GM23338 (cell line): ENCODE results near the gene EFCAB12. TPM values are rescaled to one million over a fixed set of nuclear protein-coding genes. Genes with fewer than 3 reads are reported as not detected.

ENCODE experiments used
- ATAC-seq: fragments of 200-7000 bp; cut with Tn5 transposase; 3 replicates; pipeline ENCODE4 v1.9.1; 2020
- DNase-seq: peaks from one replicate; pipeline ENCODE4 v3.0.0-alpha.2; 2015; ENCODE audit warnings: low spot score
- H2AFZ ChIP-seq: fragments of 200-600 bp; sonication (generic); 2 replicates; pipeline ENCODE4 v1.8.0; 2016; ENCODE audit warnings: antibody characterized with exemption, mild to moderate bottlenecking, moderate library complexity
- H3F3A ChIP-seq: fragments of 200-600 bp; sonication (generic); replicated peaks from 2 replicates; pipeline ENCODE4 v1.8.0; 2017; ENCODE audit warnings: antibody characterized with exemption, mixed run types, low read depth
- H3K27ac ChIP-seq: fragments of 200-600 bp; sonication (generic); 2 replicates; pipeline ENCODE4 v1.6.1; 2016; ENCODE audit warnings: low read depth
- H3K27me3 ChIP-seq: fragments of 200-600 bp; sonication (generic); 2 replicates; pipeline ENCODE4 v1.8.0; 2016; ENCODE audit warnings: mild to moderate bottlenecking, mixed run types, moderate library complexity; ENCODE audit not compliant: insufficient read depth
- H3K36me3 ChIP-seq: fragments of 200-600 bp; sonication (generic); 2 replicates; pipeline ENCODE4 v1.8.0; 2016; ENCODE audit warnings: mild to moderate bottlenecking; ENCODE audit not compliant: insufficient read depth
- H3K4me1 ChIP-seq: fragments of 200-600 bp; sonication (generic); 2 replicates; pipeline ENCODE4 v1.8.0; 2016; ENCODE audit warnings: mild to moderate bottlenecking, moderate library complexity; ENCODE audit not compliant: insufficient read depth
- H3K4me2 ChIP-seq: fragments of 200-600 bp; sonication (generic); 2 replicates; pipeline ENCODE4 v1.7.1; 2017; ENCODE audit warnings: mixed run types
- H3K4me3 ChIP-seq: fragments of 200-600 bp; sonication (generic); 2 replicates; pipeline ENCODE4 v1.6.1; 2016; ENCODE audit warnings: mixed run types
- H3K79me2 ChIP-seq: fragments of 200-600 bp; sonication (generic); replicated peaks from 2 replicates; pipeline ENCODE4 v1.8.0; 2017; ENCODE audit warnings: mild to moderate bottlenecking; ENCODE audit not compliant: insufficient read depth
- H3K9me2 ChIP-seq: fragments of 200-600 bp; sonication (generic); 2 replicates; pipeline ENCODE4 v1.8.0; 2017; ENCODE audit not compliant: insufficient read depth
- H4K20me1 ChIP-seq: fragments of 200-600 bp; sonication (generic); replicated peaks from 2 replicates; pipeline ENCODE4 v1.8.0; 2017; ENCODE audit warnings: mild to moderate bottlenecking; ENCODE audit not compliant: insufficient read depth
- H3K27ac Mint-ChIP-seq: 2 replicates; pipeline ENCODE4 v1.8.0; 2020; ENCODE audit warnings: inconsistent platforms, mild to moderate bottlenecking, moderate library complexity, mixed read lengths
- H3K27me3 Mint-ChIP-seq: 3 replicates; pipeline ENCODE4 v1.8.0; 2022; ENCODE audit warnings: low read depth, mild to moderate bottlenecking, moderate library complexity, mixed read lengths, inconsistent platforms; ENCODE audit not compliant: insufficient read depth, poor library complexity
- H3K36me3 Mint-ChIP-seq: 3 replicates; pipeline ENCODE4 v1.8.0; 2021; ENCODE audit warnings: low read depth, mild to moderate bottlenecking, inconsistent platforms, moderate library complexity, mixed read lengths
- H3K4me1 Mint-ChIP-seq: 3 replicates; pipeline ENCODE4 v1.8.0; 2020; ENCODE audit warnings: mild to moderate bottlenecking, inconsistent platforms, mixed read lengths
- H3K4me3 Mint-ChIP-seq: 3 replicates; pipeline ENCODE4 v1.8.0; 2021; ENCODE audit warnings: moderate library complexity, mild to moderate bottlenecking, inconsistent platforms, mixed read lengths
- H3K9me3 Mint-ChIP-seq: 3 replicates; pipeline ENCODE4 v1.8.0; 2020; ENCODE audit warnings: moderate library complexity, mild to moderate bottlenecking, inconsistent platforms, mixed read lengths
- CREB1 ChIP-seq: fragments of 250-450 bp; sonication (Bioruptor Pico); IDR thresholded peaks from 2 replicates; pipeline ENCODE4 v1.5.0; 2020; ENCODE audit warnings: low read depth, mild to moderate bottlenecking, moderate library complexity
- EZH2 ChIP-seq: fragments of 200-600 bp; sonication (generic); IDR thresholded peaks from one replicate; pipeline ENCODE4 v1.8.0; 2017; ENCODE audit warnings: antibody characterized with exemption, mild to moderate bottlenecking, low read depth; ENCODE audit not compliant: unreplicated experiment
- EZH2phosphoT487 ChIP-seq: fragments of 200-600 bp; sonication (generic); IDR thresholded peaks from one replicate; pipeline ENCODE4 v1.8.1; 2018; ENCODE audit warnings: antibody characterized with exemption; ENCODE audit not compliant: unreplicated experiment
- JUNB ChIP-seq: IDR thresholded peaks from one replicate; pipeline ENCODE4 v1.6.1; 2016; ENCODE audit warnings: antibody characterized with exemption; ENCODE audit not compliant: unreplicated experiment
- NANOG ChIP-seq: IDR thresholded peaks from 2 replicates; pipeline ENCODE4 v1.6.1; 2016; ENCODE audit warnings: antibody characterized with exemption, borderline replicate concordance
- POLR2AphosphoS5 ChIP-seq: IDR thresholded peaks from 2 replicates; pipeline ENCODE4 v1.6.1; 2016; ENCODE audit warnings: antibody characterized with exemption, low read depth
- STAT1 ChIP-seq: IDR thresholded peaks from one replicate; pipeline ENCODE4 v1.6.1; 2016; ENCODE audit warnings: antibody characterized with exemption; ENCODE audit not compliant: unreplicated experiment
- ZNF114 ChIP-seq: fragments of 250-450 bp; sonication (Bioruptor Pico); IDR thresholded peaks from 2 replicates; pipeline ENCODE4 v1.5.0; 2020; ENCODE audit warnings: mild to moderate bottlenecking, moderate library complexity
- ZNF331 ChIP-seq: fragments of 250-450 bp; sonication (Bioruptor Pico); IDR thresholded peaks from 2 replicates; pipeline ENCODE4 v1.5.0; 2020; ENCODE audit warnings: low read depth, mild to moderate bottlenecking, moderate library complexity
- ZNF462 ChIP-seq: fragments of 250-450 bp; sonication (Bioruptor Pico); IDR thresholded peaks from 2 replicates; pipeline ENCODE4 v1.5.0; 2020; ENCODE audit warnings: mild to moderate bottlenecking, moderate library complexity
- polyA plus RNA-seq: library from polyadenylated mRNA; unstranded; fragments of >200 nt; fragmentation: Nextera tagmentation; extraction: Ambion mirVana; gene quantifications from 2 replicates; pipeline ENCODE4 v1.2.1, GENCODE V29; 2016
- total RNA-seq: library from RNA; depleted of rRNA; stranded (reverse); fragments of >200 nt; shearing (Covaris generic); gene quantifications from 2 replicates; pipeline ENCODE4 v1.2.3, GENCODE V29; 2014
- TF ChIP-seq, protein P1 (sequence below), 2 experiments: fragments of 200-600 bp in 1 of 2; sonication (generic) in 1 of 2; conservative IDR thresholded peaks; 2 replicates each; pipeline versions ENCODE4 v1.5.1 to v1.6.1; 2016 to 2017; ENCODE audit warnings: antibody characterized with exemption in 2 of 2, low read depth in 2 of 2, mild to moderate bottlenecking in 2 of 2, moderate library complexity in 1 of 2
- TF ChIP-seq, protein P2 (sequence below): IDR thresholded peaks from 2 replicates; pipeline ENCODE4 v1.6.1; 2016; ENCODE audit warnings: antibody characterized with exemption
- TF ChIP-seq, protein P3 (sequence below): IDR thresholded peaks from one replicate; pipeline ENCODE4 v1.6.1; 2018; ENCODE audit warnings: antibody characterized with exemption; ENCODE audit not compliant: unreplicated experiment

EFCAB12 gene
- total and polyA plus RNA-seq, 2 experiments from 2014 or later = 0.24 to 0.65 TPM

DNA sequence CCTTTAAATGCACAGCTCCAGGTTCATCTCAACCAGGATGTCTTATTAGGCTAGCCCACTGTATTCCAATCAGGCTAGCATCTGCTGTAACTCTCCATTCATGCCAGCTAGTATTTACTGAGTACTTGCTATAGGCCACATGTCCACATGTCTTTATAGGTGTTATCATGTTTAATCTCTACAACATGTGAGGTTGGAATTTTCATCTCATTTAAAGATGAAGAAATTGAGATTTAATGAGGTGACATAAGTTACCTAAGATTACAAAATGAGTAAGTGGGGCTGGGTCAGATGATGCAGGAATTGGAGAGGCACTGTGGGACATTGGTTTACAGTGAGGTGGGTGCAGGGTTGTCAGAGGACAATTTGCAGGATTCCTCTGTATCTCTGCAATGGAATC, 14.5 kb upstream of the EFCAB12 start:
- Mint-ChIP-seq H3K9me3 (no peaks in the 10 kb centered on the region), H3K4me1 (peaks cover 44% of the 10 kb centered on the region), H3K27ac (no peak overlapping the region), H3K27me3 (peaks cover 8% of the 10 kb centered on the region), H3K4me3 (no peak overlapping the region; the same call in 2 of the 3 replicates), H3K36me3 (peaks cover 10% of the 10 kb centered on the region)
- peaks cover 47% of the 10 kb centered on the region for H3K79me2 ChIP-seq
- H3K27ac ChIP-seq = no peak overlapping the region
- H2AFZ ChIP-seq = no peak overlapping the region
- no peaks in the 10 kb centered on the region for H3F3A ChIP-seq
- no peak overlapping the region for H3K4me2 ChIP-seq
- H3K4me3 ChIP-seq = no peak overlapping the region
- TF ChIP-seq CREB1 = no peak
- no peak for TF ChIP-seq ZNF462 (CRISPR knock-in tag)
- TF ChIP-seq ZNF114 = no peak
- TF ChIP-seq NANOG = no peak
- no peak for TF ChIP-seq POLR2AphosphoS5
- TF ChIP-seq, protein P1, sequence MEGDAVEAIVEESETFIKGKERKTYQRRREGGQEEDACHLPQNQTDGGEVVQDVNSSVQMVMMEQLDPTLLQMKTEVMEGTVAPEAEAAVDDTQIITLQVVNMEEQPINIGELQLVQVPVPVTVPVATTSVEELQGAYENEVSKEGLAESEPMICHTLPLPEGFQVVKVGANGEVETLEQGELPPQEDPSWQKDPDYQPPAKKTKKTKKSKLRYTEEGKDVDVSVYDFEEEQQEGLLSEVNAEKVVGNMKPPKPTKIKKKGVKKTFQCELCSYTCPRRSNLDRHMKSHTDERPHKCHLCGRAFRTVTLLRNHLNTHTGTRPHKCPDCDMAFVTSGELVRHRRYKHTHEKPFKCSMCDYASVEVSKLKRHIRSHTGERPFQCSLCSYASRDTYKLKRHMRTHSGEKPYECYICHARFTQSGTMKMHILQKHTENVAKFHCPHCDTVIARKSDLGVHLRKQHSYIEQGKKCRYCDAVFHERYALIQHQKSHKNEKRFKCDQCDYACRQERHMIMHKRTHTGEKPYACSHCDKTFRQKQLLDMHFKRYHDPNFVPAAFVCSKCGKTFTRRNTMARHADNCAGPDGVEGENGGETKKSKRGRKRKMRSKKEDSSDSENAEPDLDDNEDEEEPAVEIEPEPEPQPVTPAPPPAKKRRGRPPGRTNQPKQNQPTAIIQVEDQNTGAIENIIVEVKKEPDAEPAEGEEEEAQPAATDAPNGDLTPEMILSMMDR (conservative IDR thresholded peaks at IDR 0.05; ENCODE audit: low read depth in 2 of 2) = no peak
- TF ChIP-seq EZH2 = no peak
- TF ChIP-seq ZNF331 (CRISPR knock-in tag) = no peak
- TF ChIP-seq, protein P2, sequence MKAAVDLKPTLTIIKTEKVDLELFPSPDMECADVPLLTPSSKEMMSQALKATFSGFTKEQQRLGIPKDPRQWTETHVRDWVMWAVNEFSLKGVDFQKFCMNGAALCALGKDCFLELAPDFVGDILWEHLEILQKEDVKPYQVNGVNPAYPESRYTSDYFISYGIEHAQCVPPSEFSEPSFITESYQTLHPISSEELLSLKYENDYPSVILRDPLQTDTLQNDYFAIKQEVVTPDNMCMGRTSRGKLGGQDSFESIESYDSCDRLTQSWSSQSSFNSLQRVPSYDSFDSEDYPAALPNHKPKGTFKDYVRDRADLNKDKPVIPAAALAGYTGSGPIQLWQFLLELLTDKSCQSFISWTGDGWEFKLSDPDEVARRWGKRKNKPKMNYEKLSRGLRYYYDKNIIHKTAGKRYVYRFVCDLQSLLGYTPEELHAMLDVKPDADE = no peak
- no peak for TF ChIP-seq EZH2phosphoT487
- TF ChIP-seq STAT1 = no peak
- no peak for TF ChIP-seq JUNB
- TF ChIP-seq, protein P3, sequence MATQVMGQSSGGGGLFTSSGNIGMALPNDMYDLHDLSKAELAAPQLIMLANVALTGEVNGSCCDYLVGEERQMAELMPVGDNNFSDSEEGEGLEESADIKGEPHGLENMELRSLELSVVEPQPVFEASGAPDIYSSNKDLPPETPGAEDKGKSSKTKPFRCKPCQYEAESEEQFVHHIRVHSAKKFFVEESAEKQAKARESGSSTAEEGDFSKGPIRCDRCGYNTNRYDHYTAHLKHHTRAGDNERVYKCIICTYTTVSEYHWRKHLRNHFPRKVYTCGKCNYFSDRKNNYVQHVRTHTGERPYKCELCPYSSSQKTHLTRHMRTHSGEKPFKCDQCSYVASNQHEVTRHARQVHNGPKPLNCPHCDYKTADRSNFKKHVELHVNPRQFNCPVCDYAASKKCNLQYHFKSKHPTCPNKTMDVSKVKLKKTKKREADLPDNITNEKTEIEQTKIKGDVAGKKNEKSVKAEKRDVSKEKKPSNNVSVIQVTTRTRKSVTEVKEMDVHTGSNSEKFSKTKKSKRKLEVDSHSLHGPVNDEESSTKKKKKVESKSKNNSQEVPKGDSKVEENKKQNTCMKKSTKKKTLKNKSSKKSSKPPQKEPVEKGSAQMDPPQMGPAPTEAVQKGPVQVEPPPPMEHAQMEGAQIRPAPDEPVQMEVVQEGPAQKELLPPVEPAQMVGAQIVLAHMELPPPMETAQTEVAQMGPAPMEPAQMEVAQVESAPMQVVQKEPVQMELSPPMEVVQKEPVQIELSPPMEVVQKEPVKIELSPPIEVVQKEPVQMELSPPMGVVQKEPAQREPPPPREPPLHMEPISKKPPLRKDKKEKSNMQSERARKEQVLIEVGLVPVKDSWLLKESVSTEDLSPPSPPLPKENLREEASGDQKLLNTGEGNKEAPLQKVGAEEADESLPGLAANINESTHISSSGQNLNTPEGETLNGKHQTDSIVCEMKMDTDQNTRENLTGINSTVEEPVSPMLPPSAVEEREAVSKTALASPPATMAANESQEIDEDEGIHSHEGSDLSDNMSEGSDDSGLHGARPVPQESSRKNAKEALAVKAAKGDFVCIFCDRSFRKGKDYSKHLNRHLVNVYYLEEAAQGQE = no peak
- no peaks in the 10 kb centered on the region for H3K9me2 ChIP-seq
- no peak for ATAC-seq
- H3K27me3 ChIP-seq = no peaks in the 10 kb centered on the region
- H4K20me1 ChIP-seq = peaks cover 5% of the 10 kb centered on the region; the same call in 1 of the 2 replicates
- H3K4me1 ChIP-seq = peaks cover 35% of the 10 kb centered on the region
- H3K36me3 ChIP-seq = 0 out of 2 replicates have a peak, but pooled peaks cover 3% of the 10 kb centered on the region
- no peak for DNase-seq
